Activated CD4-positive, CD25-positive, alpha-beta regulatory T cell treated with anti-CD3 and anti-CD28 coated beads, Interleukin-2, amount 50 U/mL, for 72 hours (primary cell): Measurements from ENCODE around the gene MTA1.

Source experiments
- DNase-seq: peaks from one replicate; pipeline ENCODE4 v3.0.0; 2021

The MTA1 gene

DNA sequence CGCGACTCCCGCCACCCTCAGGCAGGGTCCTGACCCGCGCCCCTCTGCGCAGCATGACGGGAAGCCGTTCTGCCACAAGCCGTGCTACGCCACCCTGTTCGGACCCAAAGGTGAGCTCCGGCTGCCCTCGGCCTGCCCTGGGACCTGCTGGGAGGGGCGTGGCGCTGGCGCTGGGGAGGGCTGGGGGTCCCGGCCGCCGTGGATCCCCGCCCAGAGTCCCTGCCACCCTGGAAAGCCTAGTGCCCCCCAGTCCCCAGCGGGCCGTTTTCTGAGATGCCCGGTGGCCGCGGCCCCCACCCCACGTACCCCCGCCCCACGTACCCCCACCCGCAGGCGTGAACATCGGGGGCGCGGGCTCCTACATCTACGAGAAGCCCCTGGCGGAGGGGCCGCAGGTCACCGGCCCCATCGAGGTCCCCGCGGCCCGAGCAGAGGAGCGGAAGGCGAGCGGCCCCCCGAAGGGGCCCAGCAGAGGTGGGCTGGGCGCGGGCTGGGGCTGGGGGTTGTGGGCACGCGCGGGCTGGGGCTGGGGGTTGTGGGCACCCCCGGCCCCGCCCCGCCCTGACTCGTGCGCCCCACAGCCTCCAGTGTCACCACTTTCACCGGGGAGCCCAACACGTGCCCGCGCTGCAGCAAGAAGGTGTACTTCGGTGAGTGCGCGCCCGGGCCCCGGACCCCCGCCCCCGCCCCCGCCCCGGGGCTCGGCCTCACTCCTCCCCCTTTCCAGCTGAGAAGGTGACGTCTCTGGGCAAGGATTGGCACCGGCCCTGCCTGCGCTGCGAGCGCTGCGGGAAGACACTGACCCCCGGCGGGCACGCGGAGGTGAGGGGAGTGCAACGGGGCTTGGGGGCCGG is 59.0 kb downstream of the MTA1 start:
- DNase-seq = no peak

DNA sequence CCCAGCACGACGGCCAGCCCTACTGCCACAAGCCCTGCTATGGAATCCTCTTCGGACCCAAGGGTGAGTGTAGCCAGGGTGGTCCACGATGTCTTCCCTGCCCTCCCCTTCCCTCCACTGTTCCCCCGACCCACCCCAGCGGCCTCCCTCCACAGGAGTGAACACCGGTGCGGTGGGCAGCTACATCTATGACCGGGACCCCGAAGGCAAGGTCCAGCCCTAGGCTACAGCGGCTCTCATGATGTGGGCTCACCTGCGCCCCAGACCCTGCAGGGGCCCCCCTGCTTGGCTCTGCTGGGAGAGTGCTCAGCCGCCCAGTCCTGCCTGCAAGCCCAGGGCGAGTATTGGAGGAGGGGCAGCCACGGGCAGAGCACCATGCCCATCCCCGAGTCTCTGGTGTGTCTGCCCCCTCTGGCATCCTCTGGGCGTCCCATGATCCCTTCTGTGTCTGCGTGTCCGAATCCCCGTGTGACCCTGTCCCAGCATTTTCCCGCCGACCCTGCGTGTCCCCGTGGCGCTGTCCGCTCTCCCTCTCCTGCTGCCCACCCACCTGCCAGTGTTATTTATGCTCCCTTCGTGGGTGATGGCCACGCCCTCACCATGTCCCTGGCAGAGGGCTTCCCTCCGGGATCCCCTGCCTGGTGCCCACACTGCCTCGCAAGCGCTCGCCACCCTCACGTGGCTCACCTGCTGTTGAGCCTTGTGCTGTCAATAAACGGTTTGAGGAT is 60.0 kb downstream of the MTA1 start:
- DNase-seq = no peak

DNA sequence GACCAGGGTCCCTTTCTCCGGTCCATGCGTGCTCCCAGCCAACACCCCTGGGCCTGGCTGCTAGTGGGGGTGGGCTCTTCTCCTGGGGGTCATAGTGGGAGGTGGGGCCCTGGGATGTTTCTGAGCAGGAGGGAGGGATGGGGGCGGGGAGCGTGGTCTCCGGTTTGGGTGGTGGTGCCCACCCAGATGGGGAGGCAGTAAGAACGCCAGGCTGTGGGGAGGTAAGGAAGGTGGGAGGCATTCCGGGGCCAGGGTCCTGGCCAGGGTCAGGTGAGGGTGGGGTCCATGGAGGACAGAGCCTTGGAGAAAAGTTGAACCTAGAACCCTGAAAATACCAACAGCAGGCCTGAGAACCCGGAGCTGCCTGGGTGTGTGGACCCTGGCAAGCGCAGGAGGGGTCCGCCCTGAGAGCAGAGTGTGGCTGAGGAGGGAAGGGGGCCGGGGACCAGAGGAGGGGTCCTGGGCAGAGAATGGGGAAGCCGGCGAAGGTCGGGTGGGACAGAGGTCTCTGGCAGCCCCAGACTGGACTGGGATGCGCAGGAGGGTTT is 60.6 kb downstream of the MTA1 start:
- no peak for DNase-seq

DNA sequence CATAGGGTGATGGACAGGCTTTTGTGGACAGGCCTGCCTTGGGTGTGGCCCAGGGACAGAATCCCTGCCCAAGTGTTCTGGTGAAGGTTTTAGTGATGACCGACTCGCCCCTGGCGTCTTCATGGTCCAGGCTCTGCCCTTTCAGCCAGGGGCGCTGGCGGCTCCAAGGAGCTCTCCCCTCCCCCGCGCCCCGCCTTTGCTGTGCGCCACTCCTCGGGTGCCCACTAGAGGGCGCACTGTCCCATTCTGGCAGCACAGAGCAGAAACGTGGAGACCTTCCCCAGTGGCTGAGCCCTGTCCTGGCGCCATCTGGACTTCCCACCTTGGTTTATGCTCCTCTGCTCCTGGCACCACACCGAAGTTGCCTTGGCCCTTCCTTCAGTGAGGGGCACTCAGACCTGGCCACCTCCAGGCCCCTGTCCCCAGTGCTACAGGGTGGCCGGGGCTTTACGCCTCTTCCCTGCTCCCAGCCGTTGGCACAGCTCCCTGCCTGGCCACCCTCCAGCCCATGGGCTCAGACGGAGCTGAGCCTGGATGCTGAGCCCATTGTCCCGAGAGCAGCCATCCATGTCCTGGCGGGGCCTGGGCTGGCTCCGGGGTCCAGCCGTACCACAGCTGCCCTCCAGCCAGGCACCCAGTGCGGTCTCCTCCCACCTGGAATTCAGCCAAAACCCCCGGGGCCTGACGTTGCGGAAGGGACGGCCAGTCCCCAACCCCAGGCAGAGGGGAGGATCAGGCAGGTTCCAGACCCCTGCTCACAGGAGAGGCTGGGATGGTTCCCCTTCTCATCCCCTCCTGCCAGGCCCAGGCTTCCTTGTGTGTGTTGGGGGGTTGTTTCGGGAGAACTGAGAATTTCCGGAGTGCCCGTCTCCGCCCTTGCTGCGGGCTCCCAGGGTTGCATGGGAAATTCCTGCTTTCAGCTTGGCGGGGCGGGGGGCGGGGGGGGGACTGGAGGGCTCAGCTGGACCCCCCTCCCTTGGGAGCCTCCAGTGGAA is 61.5 kb downstream of the MTA1 start:
- DNase-seq = peak; percentile 94

DNA sequence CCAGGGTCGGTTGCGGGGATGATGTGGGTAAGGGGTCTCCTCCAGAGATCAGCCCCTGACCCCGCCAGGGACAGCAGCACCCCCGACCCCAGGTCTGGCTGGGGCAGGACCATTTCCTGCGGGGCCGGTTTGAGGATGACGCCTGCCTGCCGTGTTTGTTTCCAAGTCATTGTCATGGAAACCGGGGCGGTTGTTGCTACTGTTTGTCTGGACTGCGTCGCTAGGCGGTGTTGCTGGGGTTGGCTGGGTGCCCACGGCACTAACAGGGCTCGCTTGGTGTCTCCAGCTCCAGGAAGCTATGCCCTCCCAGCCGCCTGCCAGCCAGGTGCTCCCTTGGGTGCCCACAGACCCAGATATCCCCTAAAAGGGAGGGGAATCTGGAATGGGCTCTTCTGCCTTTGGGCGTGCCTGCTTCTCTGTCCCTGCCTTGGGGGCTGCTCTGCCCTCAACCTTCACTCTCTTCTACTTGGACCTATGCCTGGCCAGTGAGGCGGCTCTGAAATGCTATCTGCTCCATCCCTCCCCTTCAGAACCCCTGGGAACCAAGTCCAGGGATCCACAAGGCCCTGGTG is 62.3 kb downstream of the MTA1 start:
- DNase-seq = peak; percentile 77

DNA sequence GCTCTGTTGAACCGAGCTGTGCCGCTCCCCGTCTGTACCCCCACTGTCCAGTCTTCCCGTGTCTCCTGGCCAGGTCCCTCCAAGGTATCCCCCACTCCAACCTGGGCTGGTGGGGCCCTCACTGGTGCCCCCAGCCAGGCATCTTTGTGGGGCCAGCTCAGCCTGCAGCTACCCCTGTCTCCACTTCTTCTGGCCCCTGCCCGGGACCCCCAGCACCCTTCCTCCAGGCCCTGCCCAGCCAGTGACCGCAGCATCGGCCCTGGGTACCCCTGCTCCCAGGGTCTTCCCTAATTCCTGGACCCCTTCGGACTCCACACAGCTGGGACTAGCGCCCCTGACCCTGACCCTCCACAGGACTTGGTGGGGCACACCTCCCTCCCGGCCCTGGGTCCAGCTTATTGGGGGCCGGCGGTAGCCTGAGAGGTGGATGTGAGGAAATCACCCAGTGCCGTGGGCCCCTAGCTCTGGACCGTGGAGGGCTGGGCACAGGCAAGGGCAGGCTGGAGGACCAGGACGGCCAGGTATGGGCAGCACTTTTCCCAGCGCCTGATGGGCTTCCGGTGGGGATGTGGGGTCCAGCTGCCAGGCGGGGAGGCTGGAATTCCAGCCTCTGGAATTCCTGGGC is 63.0 kb downstream of the MTA1 start:
- no peak for DNase-seq

DNA sequence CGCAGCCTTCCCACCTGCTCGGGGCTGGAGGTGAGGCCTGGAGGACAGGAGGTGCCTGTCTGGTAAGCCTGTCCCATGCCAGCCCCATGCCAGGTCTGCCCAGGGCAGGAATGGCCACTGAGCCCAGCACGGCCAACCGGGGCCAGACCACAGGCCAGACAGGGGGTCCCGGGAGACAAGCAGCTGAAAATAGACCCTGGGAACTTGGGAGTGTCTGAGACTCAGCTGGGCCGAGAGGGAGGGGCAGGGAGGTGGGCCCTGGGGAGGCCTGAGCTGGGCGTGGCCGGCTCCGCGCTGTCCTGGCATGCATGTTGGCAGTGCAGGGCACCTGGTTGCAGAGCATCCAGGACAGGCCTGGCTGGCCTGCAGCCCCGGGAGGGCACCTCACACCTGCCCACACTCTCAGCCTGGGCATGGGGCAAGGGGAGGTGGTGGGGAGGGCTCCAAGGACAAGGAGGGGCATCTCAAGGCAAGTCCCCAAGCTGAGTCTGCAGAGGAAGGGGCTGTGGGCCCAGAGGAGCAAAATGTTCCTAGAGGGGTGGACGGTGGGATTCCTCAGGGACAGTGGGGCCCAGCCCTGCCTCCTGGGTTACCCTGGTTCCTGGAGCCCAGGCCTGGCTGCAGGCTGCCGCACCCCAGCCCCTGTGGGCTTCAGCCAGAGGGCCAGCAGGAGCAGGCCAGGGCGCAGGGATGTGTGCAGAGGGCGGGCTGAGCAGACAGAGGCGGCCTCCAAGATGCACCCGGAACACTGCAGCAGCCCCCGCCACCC is 63.9 kb downstream of the MTA1 start:
- DNase-seq = no peak

DNA sequence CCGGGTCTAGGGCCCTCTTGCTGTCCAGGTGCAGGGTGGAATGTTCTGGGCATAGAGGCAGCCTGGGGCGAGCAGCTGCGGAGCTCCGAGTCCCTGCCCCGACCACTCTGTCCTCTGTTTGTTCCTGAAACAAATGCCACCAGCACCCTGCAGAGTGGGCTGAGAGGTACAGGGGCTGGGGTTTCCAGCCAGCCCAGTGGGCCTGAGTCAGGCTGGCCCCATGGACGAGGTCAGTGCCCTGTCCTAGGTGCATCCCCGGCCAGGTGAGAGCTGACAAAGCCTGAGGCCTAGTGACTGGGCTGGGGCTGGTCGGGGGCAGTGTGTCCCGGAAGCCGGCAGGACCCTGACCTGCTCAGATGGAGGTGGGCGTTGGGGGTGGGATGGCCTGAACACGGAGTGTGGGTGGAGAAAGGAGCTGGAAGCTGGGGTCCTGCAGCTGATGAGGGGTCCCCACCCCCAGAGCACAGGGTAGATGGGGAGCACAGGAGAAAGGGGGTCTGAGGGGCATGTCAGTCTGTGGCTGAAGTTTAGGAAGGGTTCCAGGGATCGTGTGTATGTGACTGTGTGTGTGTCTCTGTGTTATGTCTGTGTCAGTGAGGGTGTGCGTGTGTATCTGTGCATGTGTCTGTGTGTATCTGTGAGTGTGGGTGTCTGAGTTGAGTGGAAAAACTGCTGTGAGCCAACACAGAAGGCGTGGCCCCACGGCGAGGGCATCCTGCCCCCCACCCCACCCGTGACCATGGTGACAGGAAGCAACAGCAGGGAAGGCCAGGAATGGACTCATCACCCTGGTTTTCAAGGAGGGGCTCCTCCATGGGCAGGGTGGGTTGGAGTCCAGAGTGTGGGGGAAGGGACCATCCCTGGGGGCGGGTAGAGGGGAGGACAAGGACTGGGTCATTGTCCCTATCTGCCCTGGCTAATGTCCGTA is 64.7 kb downstream of the MTA1 start:
- no peak for DNase-seq

DNA sequence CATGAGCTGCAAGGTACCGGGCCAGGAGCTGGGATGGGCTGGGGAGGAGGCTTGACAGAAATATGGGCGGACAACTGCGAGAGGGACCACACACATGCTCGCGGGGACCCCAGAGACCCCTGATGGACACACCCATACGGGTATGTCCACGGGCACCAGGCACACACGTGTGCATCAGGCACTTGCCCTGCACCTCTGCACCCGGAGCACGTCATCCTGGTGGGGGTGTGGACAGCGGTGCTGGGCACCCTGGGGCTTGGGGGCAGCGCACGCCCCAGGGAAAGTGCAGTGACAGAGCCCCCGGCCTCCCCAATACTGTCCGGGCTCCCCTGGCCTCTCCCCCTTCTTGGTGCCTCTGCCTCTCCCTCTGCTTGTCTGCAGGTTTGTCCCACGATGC is 65.4 kb downstream of the MTA1 start:
- no peak for DNase-seq

DNA sequence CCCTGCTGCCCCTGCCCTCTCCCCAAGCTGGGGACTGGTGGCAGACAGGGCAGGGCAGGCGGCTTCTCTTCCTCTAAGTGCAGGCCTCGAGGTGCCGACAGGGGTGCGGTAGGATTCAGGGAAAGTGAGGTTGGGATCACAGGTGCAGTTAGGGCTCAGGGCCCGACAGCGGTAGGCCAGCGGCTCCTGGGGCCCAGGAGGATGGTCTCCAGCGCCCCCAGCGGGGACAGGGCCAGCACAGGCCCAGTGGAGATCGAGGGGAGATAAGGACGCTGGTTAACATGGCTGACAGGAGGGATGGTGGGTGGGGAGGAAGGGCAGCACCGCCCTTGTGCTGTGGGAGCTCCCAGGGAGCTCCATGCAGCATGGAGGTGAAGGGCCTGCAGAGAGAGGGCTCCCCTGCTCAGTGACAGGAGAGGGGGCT is 66.1 kb downstream of the MTA1 start:
- DNase-seq = no peak

DNA sequence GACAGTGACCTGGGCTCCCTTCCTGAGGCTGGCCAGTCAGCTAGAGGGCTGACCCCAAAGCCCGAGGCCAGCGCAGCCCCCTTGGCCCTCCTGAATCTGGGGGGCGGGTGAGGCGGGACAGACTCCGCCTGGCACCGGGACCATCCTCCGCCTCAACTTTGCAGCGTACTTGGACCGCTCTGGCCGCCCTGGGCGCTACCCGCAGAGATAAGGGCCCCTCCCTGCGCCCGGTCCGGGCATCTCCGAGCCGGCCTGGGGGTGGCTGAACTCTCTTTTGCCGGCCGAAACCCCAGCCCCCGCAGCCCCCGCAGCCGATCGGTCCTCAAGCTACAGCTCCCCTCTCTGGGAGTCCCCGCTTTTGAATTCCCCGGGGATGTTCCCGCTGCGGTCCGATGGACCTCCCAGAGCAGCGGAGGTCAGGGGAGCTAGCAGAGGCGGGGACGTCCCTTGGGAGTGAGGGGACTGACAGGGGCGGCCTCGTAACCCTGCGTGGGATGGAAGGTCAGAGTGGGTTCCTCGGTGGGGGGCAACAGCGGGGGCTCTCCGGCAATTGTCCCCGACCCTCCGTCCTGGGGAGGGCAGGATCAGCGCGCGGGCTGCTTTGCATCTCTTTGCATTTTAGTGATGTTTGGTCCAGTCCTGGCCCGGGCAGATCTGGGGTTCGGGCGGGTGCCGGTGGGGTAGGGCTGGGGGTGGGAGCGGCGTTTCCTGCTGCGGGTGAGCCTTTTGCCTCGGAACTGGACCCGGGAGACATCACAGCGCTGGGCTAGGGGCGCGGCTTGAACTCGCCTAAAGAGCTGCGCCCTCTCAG is 66.7 kb downstream of the MTA1 start, which contains the start of gene CRIP1:
Gene CRIP1 (plus strand): TSS at position 724 of the 811 bp plus-strand sequence. CDS start 374 bp downstream, outside the sequence.
- no peak for DNase-seq

DNA sequence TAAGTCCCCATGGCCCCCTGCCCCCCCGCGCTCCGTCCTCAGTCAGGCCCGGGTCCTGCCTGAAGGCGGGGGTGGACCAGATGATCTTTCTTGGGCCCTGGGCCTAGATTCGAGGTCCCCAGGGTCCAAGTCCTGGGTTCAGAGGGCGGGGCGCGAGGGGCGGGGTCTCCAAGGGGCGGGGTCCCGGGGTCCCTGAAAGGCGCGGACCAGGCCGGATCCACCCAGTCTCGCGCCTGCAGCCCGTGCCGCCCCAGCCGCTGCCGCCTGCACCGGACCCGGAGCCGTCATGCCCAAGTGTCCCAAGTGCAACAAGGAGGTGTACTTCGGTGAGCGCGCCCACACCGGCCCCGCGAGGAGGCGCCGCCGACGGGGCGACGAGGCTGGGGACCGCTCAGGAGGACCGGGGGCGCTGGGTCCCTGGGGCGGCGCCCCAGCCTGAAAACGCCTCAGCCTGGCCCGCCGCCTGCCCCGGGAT is 67.4 kb downstream of the MTA1 start:
- DNase-seq = peak; percentile 67

DNA sequence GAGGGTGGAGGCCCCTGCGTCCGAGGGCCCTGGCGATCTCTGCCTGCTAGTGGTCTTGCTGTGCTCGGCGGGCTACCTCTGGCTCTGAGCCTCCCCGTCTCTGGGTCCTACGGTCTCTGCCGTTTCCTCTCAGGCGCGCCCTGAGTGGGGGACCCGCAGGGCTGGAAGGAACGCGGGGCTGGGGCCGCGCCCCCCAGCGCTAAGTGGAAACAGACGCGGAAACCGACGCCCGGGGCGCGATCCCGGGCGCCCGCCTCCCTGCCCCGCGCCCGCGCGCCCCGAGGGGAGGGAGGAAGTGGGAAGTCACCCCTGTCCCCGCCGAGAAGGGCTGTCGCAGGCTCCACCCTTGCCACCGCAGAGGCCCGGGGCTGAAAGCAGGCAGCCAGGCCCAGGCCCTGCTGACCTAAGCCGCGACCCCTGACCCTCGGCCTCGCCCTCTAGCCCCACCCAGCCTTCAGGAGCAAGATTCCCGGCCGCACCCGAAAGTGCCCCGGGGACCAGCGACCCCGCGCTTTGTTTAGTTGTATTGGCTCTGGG is 67.9 kb downstream of the MTA1 start:
- DNase-seq = peak; percentile 71

DNA sequence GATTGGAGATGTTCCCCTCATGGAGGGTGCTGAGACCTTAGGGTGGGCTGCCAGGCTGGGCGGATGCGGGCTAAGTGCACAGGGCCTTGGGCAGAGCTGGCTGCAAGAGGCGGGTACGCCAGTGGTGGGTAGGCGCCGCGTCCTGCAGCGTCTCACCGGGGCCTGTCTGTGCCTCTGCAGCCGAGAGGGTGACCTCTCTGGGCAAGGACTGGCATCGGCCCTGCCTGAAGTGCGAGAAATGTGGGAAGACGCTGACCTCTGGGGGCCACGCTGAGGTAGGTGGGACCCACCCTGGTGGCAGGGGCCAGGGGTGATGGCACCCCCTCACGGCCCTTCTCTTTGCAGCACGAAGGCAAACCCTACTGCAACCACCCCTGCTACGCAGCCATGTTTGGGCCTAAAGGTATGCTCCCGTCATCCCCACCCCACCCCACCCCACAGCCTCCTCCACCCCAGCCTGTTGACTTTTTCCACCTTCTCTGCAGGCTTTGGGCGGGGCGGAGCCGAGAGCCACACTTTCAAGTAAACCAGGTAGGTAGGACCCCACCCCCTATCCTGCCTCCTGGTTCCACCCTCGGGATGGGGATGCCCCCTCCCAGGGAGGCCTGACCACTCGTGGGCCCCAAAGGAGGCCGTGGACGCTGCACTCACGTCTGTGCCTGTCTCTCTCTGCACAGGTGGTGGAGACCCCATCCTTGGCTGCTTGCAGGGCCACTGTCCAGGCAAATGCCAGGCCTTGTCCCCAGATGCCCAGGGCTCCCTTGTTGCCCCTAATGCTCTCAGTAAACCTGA is 68.6 kb downstream of the MTA1 start:
- DNase-seq = no peak

DNA sequence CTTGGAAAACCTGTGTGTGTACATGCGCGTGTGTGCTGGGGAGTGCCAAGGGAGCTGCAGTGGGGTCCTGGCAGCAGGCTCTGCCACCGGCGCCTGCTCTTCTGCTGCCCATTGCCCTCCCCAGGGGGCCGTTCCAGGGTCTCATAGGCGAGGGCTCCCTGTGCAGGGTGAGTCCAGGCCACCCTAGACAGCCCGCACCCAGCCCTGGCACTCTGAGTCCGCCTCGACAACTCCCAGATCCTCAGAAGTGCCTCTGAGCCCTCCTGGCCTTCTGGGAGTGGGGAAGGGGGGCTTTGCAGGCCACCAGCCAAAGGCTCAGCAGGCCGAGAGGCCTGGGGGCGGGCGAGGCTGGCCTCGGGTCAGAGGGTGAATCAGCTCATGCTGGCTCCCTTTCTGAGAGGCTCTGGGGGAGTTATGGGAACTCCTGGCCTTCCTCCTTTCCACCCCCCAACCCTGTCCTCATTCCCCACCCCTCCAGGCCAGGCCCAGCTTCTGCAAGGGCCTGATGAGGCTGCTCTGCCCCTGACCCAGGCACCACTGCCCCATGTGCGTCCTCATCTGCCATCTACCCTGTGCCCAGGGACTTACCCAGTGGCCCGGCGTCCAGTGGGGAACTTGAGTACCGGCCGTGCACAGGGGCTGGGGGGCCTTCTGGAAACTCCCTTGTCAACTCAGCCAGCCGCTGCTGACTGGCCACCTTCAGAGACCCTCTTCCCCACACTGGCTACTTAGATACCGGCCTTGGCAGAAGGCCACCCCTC is 69.3 kb downstream of the MTA1 start:
- DNase-seq = no peak

DNA sequence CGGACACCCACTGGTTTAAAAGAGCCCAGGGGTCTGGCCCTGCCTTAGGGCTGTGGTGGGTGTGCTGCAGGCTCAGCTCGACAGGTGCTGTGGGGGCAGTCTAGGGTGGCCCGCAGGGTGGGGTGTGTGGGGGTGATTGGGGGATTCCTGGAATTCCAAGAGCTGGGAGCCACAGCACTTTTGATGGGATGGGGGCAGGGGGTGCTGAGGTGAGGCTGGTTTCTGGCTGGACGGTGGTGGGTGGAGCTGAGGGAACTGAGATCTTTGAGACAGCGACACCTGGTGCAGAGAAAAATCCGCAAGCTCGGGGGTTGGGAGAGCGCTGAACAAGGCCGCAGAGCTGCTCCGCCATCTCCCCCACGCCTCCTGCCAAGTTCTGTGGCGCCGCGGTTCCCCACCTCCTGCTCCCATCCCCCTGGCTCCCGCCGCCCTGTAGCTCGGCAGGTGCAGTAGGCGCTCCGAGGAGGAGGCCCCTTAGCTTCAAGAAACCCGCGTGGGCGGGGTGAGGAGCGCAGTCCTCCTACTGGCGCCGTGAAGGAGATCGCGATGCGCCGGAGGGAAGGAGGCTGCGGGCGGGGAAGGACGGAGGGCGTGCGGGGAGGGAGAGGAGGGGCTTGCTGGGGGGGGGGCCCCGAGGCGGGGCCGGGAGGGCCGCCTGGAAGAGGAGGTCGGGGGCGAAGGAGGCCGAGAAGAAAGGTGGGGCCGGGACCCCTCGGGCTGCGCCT is 70.1 kb downstream of the MTA1 start:
- DNase-seq = peak; percentile 75
